PC-3 (cell line): ENCODE data around the gene CSNK1G2. TPM values are rescaled to one million over a fixed set of nuclear protein-coding genes. Genes with fewer than 3 reads are reported as not detected.
A peak's percentile ranks its signal among the peaks of the same experiment; 100 is the strongest.

Experiments
- ATAC-seq: fragments of 200-7000 bp; cut with Tn5 transposase; 2 replicates; pipeline ENCODE4 v1.9.1; 2020; ENCODE audit warnings: mild to moderate bottlenecking, moderate library complexity
- BruUV-seq: library from RNA; stranded (reverse); fragments of 400-500 nt; replicated peaks from 2 replicates; lab custom pipeline; 2021; lab: Mats Ljungman, UMichigan
- CTCF ChIA-PET: fragments of 300-600 bp; sonication (Branson Sonifier 250); formaldehyde crosslinking; loops from one replicate; lab custom pipeline; 2022; ENCODE audit warnings: antibody characterized with exemption; lab: Charles Lee
- POLR2A ChIA-PET: fragments of 300-600 bp; sonication (Branson Sonifier 250); formaldehyde crosslinking; loops from one replicate; lab custom pipeline; 2022; ENCODE audit warnings: antibody characterized with exemption; ENCODE audit not compliant: unreplicated experiment; lab: Charles Lee
- DNase-seq: peaks from one replicate; pipeline ENCODE4 v3.0.0-alpha.2; 2015
- H2AFZ ChIP-seq: fragments of 300-600 bp; sonication (generic); 2 replicates; pipeline ENCODE4 v1.6.0; 2016; ENCODE audit warnings: antibody characterized with exemption, low read length
- H3F3A ChIP-seq: fragments of 300-600 bp; sonication (generic); one replicate; pipeline ENCODE4 v1.6.0; 2017; ENCODE audit warnings: antibody characterized with exemption, low read length, control low read depth, mild to moderate bottlenecking; ENCODE audit not compliant: unreplicated experiment
- H3K27ac ChIP-seq: fragments of 300-600 bp; sonication (generic); 2 replicates; pipeline ENCODE4 v1.5.1; 2016; ENCODE audit warnings: mild to moderate bottlenecking, low read length
- H3K27me3 ChIP-seq: fragments of 300-600 bp; sonication (generic); 2 replicates; pipeline ENCODE4 v1.6.1; 2016; ENCODE audit warnings: low read length, mixed read lengths
- H3K36me3 ChIP-seq: fragments of 300-600 bp; sonication (generic); 2 replicates; pipeline ENCODE4 v1.6.1; 2016; ENCODE audit warnings: low read depth, mixed run types, low read length, mixed read lengths
- H3K4me1 ChIP-seq: fragments of 300-600 bp; sonication (generic); 2 replicates; pipeline ENCODE4 v1.5.1; 2016; ENCODE audit warnings: low read length; ENCODE audit not compliant: insufficient read depth
- H3K4me2 ChIP-seq: fragments of 300-600 bp; sonication (generic); 2 replicates; pipeline ENCODE4 v1.6.0; 2016; ENCODE audit warnings: low read length
- H3K4me3 ChIP-seq: fragments of 300-600 bp; sonication (generic); 2 replicates; pipeline ENCODE4 v1.5.1; 2016; ENCODE audit warnings: mild to moderate bottlenecking, low read length, mixed read lengths
- H3K79me2 ChIP-seq: fragments of 300-600 bp; sonication (generic); 2 replicates; pipeline ENCODE4 v1.6.1; 2017; ENCODE audit warnings: low read length, mixed read lengths
- H3K9ac ChIP-seq: fragments of 300-600 bp; sonication (generic); 2 replicates; pipeline ENCODE4 v1.6.0; 2016; ENCODE audit warnings: mild to moderate bottlenecking, low read length
- H3K9me2 ChIP-seq: fragments of 300-600 bp; sonication (generic); replicated peaks from 2 replicates; pipeline ENCODE4 v1.6.1; 2016; ENCODE audit warnings: mixed run types, low read length, mixed read lengths
- H3K9me3 ChIP-seq: fragments of 300-600 bp; sonication (generic); 2 replicates; pipeline ENCODE4 v1.6.1; 2016; ENCODE audit warnings: low read length, mixed read lengths
- H4K20me1 ChIP-seq: fragments of 300-600 bp; sonication (generic); 2 replicates; pipeline ENCODE4 v1.6.1; 2016; ENCODE audit warnings: low read length, mixed read lengths
- CTCF ChIP-seq: fragments of 300-600 bp; sonication (generic); conservative IDR thresholded peaks from 2 replicates; pipeline ENCODE4 v1.5.1; 2017; ENCODE audit warnings: antibody characterized with exemption, low read depth, mild to moderate bottlenecking, low read length
- EZH2 ChIP-seq: fragments of 300-600 bp; sonication (generic); IDR thresholded peaks from one replicate; pipeline ENCODE4 v1.6.1; 2017; ENCODE audit warnings: antibody characterized with exemption, mild to moderate bottlenecking, low read length; ENCODE audit not compliant: unreplicated experiment
- EZH2phosphoT487 ChIP-seq: fragments of 300-600 bp; sonication (generic); IDR thresholded peaks from 2 replicates; pipeline ENCODE4 v1.6.1; 2018; ENCODE audit warnings: mild to moderate bottlenecking, antibody characterized with exemption, low read length, borderline replicate concordance
- intact Hi-C: fragments of 100-400 bp; cut with micrococcal nuclease; formaldehyde crosslinking; loops from 2 replicates; pipeline ENCODE4 v1.9.0; 2023
- total RNA-seq: library from RNA; depleted of rRNA; stranded (reverse); fragments of >200 nt; gene quantifications from 2 replicates; pipeline ENCODE4 v1.2.3, GENCODE V29; 2014

The CSNK1G2 gene
- total RNA-seq, 1 experiment from 2014 or later, result 83.6 TPM

- H3K4me1 ChIP-seq, result no peaks in the 10 kb centered on the region
- H3K9me3 ChIP-seq, result no peaks in the 10 kb centered on the region
- H3K9ac ChIP-seq, result no peak overlapping the region
- H3K9me2 ChIP-seq, result no peaks in the 10 kb centered on the region
- peaks cover 2% of the 10 kb centered on the region; the same call in 1 of the 2 replicates for H3K79me2 ChIP-seq
- no peak overlapping the region for H3K4me2 ChIP-seq
- no peaks in the 10 kb centered on the region; the same call in 1 of the 2 replicates for H3K36me3 ChIP-seq
- no peaks in the 10 kb centered on the region for H4K20me1 ChIP-seq
- ATAC-seq (no peak), DNase-seq (no peak)
- H2AFZ ChIP-seq, result no peak overlapping the region
- H3K27me3 ChIP-seq, result no peaks in the 10 kb centered on the region
- CTCF ChIA-PET, result no interaction called here
- no peak overlapping the region for H3K27ac ChIP-seq
- H3F3A ChIP-seq, result no peaks in the 10 kb centered on the region
- TF ChIP-seq EZH2 (no peak), CTCF (no peak), EZH2phosphoT487 (no peak)
- intact Hi-C loops, result no loop called here
- POLR2A ChIA-PET, result no interaction called here
- no peak overlapping the region for H3K4me3 ChIP-seq
- no TSS peak for BruUV-seq
Observed at GRCh38 chr19:1981253-1981652, 40.3 kb downstream of the CSNK1G2 start.

- no peaks in the 10 kb centered on the region for H3F3A ChIP-seq
- no peak overlapping the region for H3K4me2 ChIP-seq
- no peaks in the 10 kb centered on the region for H3K9me3 ChIP-seq
- CTCF ChIA-PET, result no interaction called here
- H3K9me2 ChIP-seq, result no peaks in the 10 kb centered on the region
- H3K27me3 ChIP-seq, result no peaks in the 10 kb centered on the region
- intact Hi-C loops, result no loop called here
- TF ChIP-seq CTCF (no peak), EZH2phosphoT487 (no peak), EZH2 (no peak)
- H3K9ac ChIP-seq, result no peak overlapping the region
- no peak for DNase-seq
- no peaks in the 10 kb centered on the region for H3K79me2 ChIP-seq
- H3K27ac ChIP-seq, result no peak overlapping the region
- H4K20me1 ChIP-seq, result no peaks in the 10 kb centered on the region
- ATAC-seq, result no peak
- no peak overlapping the region for H2AFZ ChIP-seq
- H3K36me3 ChIP-seq, result no peaks in the 10 kb centered on the region; the same call in 1 of the 2 replicates
- no peak overlapping the region for H3K4me3 ChIP-seq
- BruUV-seq, result no TSS peak
- no peaks in the 10 kb centered on the region for H3K4me1 ChIP-seq
- POLR2A ChIA-PET, result no interaction called here
Observed at GRCh38 chr19:1984357-1984756, 43.4 kb downstream of the CSNK1G2 start.

- Histone ChIP-seq H4K20me1 (no peaks in the 10 kb centered on the region), H3K4me3 (no peak overlapping the region), H3K9ac (no peak overlapping the region), H3K27ac (no peak overlapping the region), H3K4me2 (no peak overlapping the region), H3F3A (no peaks in the 10 kb centered on the region), H3K27me3 (no peaks in the 10 kb centered on the region), H3K4me1 (no peaks in the 10 kb centered on the region), H3K9me3 (no peaks in the 10 kb centered on the region), H3K36me3 (peaks cover 5% of the 10 kb centered on the region), H3K79me2 (no peaks in the 10 kb centered on the region), H2AFZ (no peak overlapping the region), H3K9me2 (no peaks in the 10 kb centered on the region)
- DNase-seq (no peak), ATAC-seq (peak; percentile 21; the same call in 1 of the 2 replicates)
- ChIA-PET CTCF (no interaction called here), POLR2A (no interaction called here)
- intact Hi-C loops, result no loop called here
- TF ChIP-seq EZH2 (no peak), CTCF (no peak), EZH2phosphoT487 (no peak)
- BruUV-seq, result no TSS peak
Observed at GRCh38 chr19:1985588-1986356, 44.8 kb downstream of the CSNK1G2 start.
